HG03521 (cell line): ENCODE measurements around the gene FREM2.

Experiments
- ATAC-seq: cut with Tn5 transposase; IDR thresholded peaks from one replicate; pipeline ENCODE4 v1.9.1; 2021; ENCODE audit warnings: mild to moderate bottlenecking, moderate library complexity; ENCODE audit not compliant: unreplicated experiment

FREM2 gene

DNA sequence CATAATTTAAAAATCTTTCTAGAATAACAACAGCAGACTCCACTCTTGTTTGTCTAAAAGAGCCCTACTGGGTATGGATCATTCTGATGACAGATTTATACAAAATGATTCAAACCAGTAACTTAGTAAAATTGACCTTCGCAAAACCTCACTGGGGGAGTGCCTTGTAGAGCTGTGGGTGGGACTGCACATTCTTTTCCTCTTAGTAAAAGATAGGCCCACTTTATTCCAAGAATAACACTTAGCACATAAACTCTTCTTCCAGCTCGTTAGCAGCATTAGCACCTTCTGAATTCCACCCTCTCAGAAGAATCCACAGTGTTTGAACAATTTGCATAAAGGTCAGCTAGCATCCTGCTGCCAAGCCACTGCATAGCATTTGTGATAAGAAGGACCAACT is 196.9 kb downstream of the FREM2 start:
- no peak for ATAC-seq

DNA sequence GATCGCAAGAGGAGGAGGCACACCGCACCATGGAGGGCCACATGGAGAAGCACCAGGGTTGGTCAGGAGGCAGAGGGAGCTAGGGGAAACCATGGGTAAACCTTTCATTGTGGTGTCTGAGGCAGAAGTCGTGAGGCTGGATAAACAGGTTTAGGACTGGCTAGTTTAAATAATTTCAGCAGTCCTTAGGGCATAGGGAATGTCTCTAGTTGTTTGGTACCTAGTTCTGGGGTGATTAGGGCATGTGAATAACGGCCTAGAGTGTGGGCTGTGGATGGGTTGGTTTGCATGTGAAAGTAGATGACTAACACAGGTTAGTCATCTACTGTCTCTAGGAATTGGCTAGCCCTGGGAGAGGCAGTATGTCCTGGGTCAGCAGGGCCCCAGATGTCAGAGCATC is 201.4 kb downstream of the FREM2 start:
- ATAC-seq, result no peak

DNA sequence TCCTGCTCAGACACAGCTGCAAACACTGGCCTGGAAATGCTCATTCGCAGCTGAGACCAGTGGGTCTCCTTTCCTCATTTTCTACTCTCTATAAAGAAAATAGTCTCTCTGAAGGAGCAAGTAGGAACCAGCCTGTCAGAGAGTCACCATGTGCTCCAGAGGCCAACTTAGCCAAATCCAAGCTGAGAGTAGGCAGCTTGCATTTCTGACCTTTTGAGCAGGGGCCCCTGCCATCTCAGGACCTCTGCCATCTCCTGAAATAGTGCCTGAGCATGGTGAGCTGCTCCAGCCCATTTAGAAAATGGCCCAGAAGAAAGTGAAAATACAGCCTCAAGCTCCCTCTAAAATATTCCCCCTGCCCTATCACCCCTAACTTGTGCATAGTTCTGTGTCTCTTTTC is 208.2 kb downstream of the FREM2 start:
- ATAC-seq, result no peak

DNA sequence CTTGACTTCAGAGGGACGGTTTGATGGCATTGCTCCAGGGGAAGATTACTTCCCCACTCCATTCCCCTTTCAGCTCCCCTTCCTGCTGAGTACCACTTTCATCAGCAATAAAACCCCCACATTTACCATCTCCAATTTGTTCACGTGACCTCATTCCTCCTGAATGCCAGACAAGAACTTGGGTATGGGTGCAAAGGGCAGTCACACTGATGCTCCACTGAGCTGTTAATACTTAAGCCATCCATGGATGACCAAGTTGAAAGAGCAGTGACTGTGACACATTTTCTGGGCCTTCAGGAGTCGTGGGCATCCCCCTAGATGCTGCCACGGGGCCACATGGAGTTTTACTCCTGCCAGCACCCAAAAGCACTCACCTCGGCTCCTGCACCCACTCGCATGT is 210.6 kb downstream of the FREM2 start:
- no peak for ATAC-seq

DNA sequence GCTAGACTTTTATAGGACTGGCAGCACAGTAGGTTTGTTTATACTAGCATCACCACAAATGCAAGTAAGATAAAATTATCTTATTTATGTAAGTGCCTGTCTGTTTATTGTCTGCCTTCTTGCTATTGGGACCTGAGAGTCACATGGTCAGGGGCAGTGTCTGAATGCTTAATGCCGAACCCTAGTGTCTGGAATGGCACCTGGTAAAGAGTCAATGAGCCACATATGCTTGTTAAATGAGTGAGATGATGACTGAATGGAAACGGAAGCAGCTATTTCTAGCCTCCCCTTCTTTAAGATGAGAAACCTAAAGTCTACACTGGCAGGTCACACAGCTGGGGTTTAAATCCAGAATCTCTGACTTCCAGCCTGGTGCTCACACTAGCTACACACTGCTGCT is 211.6 kb downstream of the FREM2 start:
- ATAC-seq, result no peak

DNA sequence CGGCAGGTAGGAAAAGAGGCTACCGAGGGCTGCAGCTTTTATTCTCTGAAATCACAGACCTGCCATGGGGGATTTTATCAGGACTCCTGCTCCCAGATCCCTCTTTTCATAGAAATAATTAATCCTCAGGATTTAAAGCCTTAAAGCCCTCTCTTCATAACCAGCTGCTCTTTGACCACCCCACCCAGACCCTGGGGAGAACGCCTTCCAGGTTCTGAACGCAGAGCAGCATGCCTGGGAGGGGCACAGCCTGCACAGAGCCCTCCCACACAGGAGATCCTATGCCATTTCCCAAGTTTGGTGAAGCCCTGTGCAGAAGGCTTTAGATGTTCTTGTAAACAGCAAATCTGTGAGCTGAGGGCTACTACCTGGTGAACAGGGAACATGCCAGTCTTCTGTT is 212.7 kb downstream of the FREM2 start:
- no peak for ATAC-seq

DNA sequence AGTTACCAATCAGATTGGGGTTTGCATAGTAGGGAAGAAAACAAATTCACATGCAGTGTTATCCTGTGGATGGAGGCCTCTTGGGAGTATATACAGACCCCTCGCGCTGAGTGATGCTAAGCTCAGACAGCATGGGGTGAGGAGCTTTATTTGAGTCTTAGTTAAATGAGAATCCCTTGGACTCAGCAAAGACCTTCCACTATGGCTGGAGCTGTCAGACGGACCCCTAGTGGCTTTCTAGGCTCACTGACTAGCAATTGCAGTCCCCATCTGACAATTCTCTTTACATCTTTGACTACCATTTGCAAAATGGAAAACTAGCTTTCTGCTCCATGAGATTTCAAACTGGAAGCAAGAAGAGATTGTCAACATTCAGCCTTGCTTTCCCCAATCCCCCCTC is 213.3 kb downstream of the FREM2 start:
- no peak for ATAC-seq

DNA sequence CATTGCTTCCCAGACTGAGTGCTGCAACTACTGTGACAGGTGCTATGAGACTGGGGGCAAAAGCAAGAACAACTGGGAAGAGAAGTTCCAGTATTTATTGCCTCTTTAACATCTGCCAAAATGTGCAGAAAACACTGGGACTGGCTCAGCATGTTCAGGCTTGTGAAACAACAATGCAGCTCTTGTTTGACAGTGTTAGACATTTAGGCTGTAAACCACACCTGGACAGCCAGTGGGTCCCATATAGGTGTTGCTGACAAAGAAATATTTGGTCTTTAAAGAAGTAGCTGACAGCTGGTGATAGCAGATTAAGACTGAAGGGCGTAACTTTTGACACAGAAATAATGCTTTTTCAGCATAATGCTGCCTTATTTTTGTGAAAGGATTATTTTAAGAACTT is 215.7 kb downstream of the FREM2 start:
- no peak for ATAC-seq

DNA sequence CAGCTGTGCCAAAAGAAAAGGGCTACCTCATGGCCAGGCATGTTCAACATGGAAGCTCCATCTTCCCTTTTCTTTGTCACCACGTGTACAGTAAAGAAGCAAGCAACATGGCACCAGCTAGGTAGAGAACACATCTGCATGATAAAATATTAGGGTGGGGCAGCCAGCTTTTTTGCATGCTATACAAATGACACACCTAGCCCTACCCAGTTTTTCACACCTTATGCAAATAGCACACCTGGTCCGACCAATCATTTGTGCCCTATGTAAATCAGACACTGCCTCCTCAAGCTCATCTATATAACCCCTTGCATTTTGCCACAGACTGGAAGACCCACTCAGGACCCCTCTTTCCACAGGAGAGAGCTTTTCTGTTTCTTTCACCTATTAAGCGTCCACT is 218.2 kb downstream of the FREM2 start:
- ATAC-seq, result no peak

DNA sequence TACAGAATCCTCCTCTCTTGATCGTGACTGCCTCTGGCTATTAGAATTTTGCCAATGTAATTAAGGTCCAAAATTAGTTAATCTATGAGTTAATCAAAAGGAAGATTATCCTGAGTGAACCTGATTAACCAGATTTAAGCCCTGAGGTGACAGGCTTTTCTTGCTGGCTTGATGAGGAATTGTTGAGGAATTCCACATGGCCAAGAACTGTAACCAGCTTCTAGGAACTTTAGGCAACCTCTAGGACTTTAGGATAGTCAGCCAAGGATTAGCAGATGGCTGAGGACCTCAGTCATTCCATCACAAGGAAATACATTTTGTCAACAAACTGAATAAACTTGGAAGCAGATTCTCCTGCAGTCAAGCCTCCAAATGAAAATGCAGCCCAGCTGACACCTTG is 219.0 kb downstream of the FREM2 start:
- ATAC-seq, result no peak

DNA sequence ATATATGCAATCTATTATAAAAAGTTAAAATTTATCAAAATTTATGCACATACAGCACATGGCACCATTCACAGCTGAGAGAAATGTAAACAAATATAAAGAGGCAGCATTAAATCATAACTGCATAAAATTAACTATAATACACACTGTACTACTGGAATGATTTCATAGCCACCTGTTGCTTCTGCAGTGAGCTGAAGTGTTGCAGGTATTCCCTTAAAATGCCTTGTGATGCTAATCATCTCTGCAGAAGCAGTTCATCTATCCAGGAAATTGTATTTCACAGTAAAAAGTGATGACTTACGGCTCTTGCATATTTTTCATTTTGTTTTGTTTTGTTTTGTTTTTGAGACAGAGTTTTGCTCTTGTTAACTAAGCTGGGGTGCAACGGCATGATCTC is 221.7 kb downstream of the FREM2 start:
- ATAC-seq, result no peak

DNA sequence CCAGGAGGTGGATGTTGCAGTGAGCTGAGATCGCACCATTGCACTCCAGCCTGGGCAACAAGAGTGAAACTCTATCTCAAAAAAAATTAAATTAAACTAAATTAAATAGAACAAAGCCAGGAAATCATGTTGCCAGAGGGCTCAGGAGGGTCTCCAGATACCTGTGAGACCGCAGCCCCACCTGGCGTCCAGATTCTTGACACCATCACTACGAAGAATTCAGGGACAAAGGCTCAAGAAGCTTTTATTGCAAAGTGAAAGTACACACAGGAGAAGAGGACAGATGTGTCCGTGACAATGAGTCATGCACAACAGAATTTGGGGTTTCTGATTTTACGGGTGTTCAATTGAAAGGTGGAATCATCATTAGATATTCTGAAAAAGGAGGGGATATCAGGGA is 227.2 kb downstream of the FREM2 start:
- ATAC-seq, result no peak

DNA sequence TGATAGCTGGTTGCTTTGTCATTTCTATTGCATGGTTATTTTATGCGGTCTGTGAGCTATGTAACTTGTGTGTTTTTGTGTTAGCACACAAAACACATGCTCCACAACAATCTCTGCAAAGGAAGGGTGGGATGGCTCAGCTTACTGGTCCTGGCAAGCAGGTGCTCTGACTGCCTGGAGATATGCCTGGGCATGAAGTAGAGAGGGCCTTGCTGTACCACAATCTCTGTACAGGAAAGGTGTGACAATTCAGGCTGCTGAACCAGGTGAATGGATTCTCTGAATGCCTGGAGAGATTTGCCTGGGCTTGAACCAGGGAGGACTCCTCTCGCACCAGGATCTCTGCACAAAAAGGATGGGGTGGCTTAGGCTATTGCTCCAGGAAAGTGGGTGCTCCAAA is 234.2 kb downstream of the FREM2 start:
- ATAC-seq, result no peak

DNA sequence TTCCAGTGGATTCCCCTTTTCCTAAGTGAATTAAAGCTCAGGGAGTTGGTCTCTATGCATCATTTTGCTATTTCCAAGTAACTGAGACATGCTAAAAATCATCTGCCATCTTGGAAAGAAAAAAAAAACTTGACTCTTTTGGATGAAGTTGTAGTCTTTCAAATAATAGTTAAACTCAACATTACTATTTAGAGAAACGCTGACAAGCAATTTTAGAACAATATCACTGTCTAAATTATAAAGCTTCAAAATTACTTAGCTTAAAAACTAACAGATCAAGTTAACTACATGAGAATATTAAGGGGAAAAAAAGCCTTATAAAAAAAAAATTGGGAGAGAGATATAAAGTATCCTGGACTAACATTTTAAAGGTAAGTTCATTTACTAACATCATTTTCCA is 235.3 kb downstream of the FREM2 start:
- no peak for ATAC-seq

DNA sequence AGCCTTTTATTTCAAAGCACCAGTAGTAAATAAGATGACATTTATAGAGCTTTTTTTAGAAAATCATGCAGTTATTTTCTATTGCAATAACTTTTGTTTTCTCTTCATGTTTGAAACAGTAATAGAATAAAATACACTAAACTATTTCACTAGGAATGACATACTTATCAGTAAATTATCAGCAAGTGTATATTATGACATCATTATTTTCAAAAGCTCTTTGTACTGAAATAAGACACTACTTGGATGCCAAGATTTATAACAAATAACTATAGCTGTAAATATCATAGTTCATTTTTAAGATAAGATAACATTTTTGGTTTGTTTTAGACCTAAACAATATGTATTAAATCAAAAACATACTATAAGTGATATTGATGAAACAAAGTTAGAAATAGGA is 246.9 kb downstream of the FREM2 start:
- ATAC-seq, result no peak
